CD4-positive, alpha-beta T cell treated with Interleukin-17A for 1 hour (primary cell): ENCODE results near the gene OGDH.

ENCODE experiments used
- DNase-seq: peaks from one replicate; pipeline ENCODE4 v3.0.0-alpha.2; 2020

OGDH gene

DNA sequence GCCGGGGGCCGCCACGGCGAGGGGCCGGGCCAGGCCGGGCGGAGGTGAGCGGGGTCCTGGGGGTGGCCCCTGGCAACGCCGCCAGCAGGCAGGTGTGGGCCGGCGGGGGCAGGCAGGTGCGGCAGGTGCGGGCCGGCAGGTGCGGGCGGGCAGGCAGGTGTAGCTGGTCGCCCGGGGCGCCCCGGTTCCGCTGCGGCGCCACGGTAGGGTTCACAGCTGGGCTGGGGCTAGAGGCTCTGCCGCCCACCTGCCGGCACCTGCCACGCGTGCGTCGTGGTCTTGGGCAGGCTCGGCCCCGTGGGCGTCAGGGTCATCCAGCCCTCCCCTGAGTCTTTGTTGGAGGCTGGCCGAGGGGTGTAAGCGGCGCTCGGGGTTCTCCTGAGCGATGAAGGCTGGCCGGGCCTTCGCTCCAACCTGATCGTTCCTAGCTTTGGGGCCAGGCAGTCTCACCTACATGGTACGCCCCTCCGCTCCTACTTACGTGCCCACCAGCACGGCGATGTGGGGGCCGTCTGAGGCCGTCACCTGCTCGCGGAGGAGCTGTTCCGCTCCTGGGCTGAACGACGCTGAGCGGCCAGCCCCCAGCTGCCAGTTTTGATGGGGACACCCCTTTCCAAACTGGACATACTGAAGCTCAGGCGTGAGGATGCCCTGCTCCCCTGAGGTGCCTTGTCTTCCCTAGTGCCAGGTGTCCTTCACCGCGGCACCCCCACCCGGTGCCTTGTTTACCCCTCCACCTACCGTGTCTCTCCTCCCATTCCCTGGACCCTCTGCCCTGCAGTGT is 142.7 kb downstream of the OGDH start:
- DNase-seq, result no peak

DNA sequence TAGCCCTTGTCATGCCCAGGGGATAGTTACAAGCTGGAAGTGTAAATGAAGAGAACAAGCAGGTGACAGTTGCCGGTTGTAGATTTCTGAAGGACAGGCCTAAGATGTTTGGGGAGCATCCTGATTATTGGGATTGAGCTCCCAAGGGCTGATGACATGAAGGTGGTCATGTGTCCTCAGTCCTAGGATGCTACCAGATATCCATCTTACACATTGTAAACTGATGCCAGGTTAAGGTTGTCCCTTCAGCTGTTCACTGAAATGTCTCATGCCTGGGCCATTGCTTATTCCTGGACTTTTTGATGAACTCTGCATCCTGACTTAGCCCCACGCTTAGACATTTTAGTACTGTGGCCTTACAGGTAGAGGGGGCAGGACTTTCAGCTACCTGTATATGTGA is 143.6 kb downstream of the OGDH start:
- no peak for DNase-seq

GRCh38 chr7:44750424-44750823 is 144.0 kb downstream of the OGDH start:
- no peak for DNase-seq

GRCh38 chr7:44750921-44751571 is 144.6 kb downstream of the OGDH start:
- peak; percentile 82 for DNase-seq

DNA sequence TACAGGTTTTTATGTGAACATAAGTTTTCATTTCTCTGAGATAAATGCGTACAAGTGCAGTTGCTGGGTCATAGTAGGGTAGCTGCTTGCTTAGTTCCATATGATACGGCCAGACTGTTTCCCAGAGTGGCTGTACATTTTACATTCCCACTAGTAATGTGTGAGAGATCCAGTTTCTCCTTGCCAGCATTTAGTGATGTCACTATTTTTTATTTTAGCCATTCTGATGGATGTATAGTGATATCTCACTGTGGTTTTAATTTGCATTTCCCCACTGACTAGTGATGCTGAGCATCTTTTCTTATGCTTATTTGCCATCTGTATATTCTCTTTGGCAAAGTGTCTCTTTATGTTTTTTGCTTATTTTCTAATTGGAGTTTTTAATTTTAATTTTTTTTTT is 146.4 kb downstream of the OGDH start:
- DNase-seq, result no peak

DNA sequence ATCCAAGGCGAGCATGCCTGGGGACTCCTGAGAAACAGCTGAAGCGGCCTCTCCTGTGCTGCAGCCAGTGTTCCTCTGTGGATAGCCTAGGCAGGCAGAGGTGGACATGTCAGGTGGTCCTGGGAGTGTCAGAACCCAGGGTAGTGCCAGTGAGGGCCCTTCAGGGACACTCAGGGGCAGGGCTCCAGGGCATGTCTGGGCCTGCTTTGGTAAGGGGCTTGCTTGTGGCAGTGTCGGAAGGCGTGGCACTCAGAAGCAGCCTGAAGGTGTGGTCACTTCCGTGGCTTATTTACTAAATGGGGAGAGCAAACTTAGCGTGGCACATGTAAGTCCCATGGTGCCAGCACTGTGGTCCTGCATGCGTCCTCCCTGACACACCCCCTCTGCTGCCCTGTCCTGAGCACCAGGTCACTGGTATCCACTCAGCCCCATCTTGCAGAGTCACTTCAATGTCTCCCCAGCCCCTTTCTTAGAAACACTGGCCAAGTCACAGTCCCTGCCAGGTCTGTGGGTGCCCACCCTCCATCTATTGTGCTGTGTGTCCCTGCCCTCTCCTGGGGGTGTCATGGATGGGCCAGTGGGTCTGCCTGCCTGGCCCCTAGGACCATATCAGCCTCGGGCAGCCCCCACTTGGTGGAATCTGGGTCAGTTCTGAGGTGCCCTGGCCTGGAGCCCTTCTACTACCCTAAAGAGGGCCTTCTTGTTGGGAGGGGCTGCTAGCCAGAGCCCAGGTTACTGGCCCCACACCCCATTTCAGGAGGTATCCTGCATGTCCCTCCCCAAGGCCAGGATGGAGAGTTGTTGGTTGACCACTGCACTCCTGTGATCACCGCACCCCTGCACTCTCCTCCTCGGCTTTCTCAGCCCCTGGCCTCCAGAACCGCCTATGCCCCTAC is 148.6 kb downstream of the OGDH start:
- no peak for DNase-seq

GRCh38 chr7:44755698-44756627 is 149.5 kb downstream of the OGDH start:
- DNase-seq, result no peak

DNA sequence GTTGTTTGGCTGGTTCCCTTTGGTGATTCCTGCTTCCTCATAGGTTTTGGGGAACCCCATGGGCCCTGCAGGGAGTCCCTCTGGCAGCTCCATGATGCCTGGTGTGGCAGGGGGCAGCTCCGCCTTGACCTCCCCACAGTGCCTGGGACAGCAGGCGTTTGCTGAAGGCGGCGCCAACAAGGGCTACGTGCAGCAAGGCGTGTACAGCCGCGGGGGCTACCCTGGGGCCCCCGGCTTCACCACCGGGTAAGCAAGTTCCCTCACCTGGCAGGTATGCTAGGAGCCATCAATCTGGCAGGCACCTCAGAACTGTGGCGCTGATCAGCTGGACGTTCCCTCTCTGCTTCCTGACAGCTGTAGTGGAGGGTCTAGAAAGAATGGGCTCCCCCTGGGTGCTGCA is 150.5 kb downstream of the OGDH start:
- DNase-seq, result no peak

- no peak for DNase-seq
These were observed 150.9 kb downstream of the OGDH start for GRCh38 chr7:44757311-44757710.

- no peak for DNase-seq
These were observed 151.3 kb downstream of the OGDH start for GRCh38 chr7:44757739-44758138.
